Fibroblast of upper back skin (primary cell): ENCODE results near the gene RPL9.
A peak's percentile ranks its signal among the peaks of the same experiment; 100 is the strongest.
"Not testable (repeated sequence)": the region's sequence is repeated elsewhere in the genome, so short reads cannot be mapped to it uniquely, and the experiment has no call there.

ENCODE experiments used
- DNase-seq: peaks from one replicate; pipeline ENCODE4 v3.0.0-alpha.2; 2013

RPL9 gene

DNA sequence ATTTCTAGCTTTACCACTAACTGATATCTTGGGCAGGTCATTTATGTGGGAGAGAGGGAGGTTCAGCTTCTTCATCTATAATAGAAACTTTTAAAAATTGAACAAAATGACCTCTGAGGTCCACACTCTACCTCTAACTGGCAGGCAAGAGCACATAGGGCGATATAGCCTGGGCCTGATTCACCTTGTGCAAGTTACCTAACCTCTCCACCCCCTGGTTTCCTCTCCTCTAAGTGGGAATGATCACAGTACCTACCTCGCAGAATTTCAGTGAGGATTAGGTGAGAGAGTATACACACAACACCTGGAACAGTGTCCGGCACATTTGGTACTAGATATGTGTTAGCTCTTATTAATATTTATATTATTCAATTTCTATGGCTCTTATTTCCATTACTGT lies 36.5 kb downstream of the RPL9 start:
- no peak for DNase-seq

GRCh38 chr4:39415678-39416283 lies 42.9 kb downstream of the RPL9 start:
- peak; percentile 10 for DNase-seq

DNA sequence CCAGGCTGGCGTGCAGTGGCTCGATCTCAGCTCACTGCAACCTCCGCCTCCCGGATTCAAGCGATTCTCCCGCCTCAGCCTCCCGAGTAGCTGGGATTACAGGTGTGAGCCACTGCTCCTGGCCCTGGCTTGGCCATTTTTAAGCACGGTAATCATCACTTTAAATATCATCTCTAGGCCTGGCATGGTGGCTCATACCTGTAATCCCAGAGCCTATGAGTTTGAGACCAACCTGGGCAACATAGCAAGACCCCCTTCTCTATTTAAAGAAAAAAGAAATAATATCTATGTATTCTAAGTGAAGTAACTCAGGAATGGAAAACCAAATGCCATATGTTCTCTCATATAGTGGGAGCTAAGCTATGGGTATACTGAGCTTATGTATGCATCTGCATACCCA lies 47.2 kb downstream of the RPL9 start:
- not testable (repeated sequence) for DNase-seq

DNA sequence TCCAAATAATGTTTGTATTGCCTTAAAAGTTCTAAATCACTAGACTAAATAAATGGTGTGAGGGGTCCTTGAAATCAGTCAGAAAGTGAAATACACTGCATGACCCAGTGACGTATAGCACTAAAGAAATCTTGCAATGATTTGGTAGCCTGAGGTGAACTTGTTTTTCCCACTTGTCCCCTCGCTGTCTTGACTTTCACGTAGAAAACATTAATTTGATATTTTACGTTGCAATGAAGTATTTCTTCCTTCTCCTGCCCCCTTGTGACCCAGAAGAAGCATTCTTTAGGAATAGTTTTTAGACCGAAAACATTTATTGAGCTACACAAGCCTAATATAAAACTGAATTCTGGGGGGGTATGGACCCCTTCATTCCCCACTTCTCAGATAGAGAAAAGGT lies 48.3 kb downstream of the RPL9 start:
- DNase-seq: no peak

GRCh38 chr4:39407584-39407885 lies 51.2 kb downstream of the RPL9 start:
- DNase-seq: no peak

DNA sequence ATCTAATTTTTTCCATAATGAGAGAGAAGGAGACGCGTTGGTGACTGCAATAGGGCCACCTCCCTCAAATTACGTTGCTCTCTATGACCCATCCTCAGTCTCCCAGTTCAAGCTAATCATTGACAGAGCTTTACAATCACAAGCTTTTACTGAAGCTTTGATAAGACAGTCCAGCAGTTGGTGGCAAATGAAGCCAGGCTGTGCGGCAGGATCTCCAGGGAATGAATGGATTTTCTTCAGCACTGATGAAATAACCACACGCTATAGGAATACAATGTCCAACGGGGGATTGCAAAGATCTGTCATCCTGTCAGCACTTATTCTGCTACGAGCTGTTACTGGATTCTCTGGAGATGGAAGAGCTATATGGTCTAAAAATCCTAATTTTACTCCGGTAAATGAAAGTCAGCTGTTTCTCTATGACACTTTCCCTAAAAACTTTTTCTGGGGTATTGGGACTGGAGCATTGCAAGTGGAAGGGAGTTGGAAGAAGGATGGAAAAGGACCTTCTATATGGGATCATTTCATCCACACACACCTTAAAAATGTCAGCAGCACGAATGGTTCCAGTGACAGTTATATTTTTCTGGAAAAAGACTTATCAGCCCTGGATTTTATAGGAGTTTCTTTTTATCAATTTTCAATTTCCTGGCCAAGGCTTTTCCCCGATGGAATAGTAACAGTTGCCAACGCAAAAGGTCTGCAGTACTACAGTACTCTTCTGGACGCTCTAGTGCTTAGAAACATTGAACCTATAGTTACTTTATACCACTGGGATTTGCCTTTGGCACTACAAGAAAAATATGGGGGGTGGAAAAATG lies 51.7 kb downstream of the RPL9 start, which contains the start of gene KLB:
KLB (plus strand) TSS at position 168 of the 821 bp plus-strand sequence; CDS start at position 188, 20 bp downstream.
- DNase-seq: peak; percentile 69
